HG03575 (cell line): ENCODE data around the gene ICAM1.

Experiments
- ATAC-seq: cut with Tn5 transposase; IDR thresholded peaks from one replicate; pipeline ENCODE4 v1.9.1; 2021; ENCODE audit not compliant: unreplicated experiment, insufficient number of reproducible peaks, low FRiP score; ENCODE audit errors: extremely low read depth

The ICAM1 gene

GRCh38 chr19:10290357-10290875, 19.5 kb downstream of the ICAM1 start:
- ATAC-seq: no peak

- ATAC-seq: no peak
Measured at GRCh38 chr19:10290876-10291553, 20.1 kb downstream of the ICAM1 start.

- ATAC-seq: no peak
Measured at GRCh38 chr19:10291554-10292205, 20.8 kb downstream of the ICAM1 start.

- no peak for ATAC-seq
Measured at GRCh38 chr19:10292206-10292788, 21.4 kb downstream of the ICAM1 start.

GRCh38 chr19:10292789-10293636, 22.1 kb downstream of the ICAM1 start:
- ATAC-seq: no peak

- ATAC-seq: no peak
Measured at GRCh38 chr19:10293637-10294367, 22.9 kb downstream of the ICAM1 start.

GRCh38 chr19:10294368-10294697, 23.4 kb downstream of the ICAM1 start:
- ATAC-seq: no peak

GRCh38 chr19:10295305-10295846, 24.5 kb downstream of the ICAM1 start:
- no peak for ATAC-seq

- no peak for ATAC-seq
Measured at GRCh38 chr19:10295847-10296591, 25.1 kb downstream of the ICAM1 start.

- no peak for ATAC-seq
Measured at GRCh38 chr19:10299545-10300458, 28.9 kb downstream of the ICAM1 start.

GRCh38 chr19:10305139-10305806, 34.4 kb downstream of the ICAM1 start:
- ATAC-seq: no peak

- ATAC-seq: no peak
Measured at GRCh38 chr19:10306327-10306726, 35.4 kb downstream of the ICAM1 start.

- ATAC-seq: no peak
Measured at GRCh38 chr19:10309423-10309822, 38.5 kb downstream of the ICAM1 start, which contains the start of gene ZGLP1. Gene ZGLP1 (minus strand): TSS chr19:10309815.

GRCh38 chr19:10315335-10316214, 44.7 kb downstream of the ICAM1 start, which contains the start of gene FDX2:
Gene FDX2 (minus strand): TSS chr19:10316015. CDS start chr19:10315996, 19 bp downstream.
- no peak for ATAC-seq

GRCh38 chr19:10316229-10317044, 45.5 kb downstream of the ICAM1 start:
- ATAC-seq: no peak
